ENCODE results near the gene DOK7. TPM values are rescaled to one million over a fixed set of nuclear protein-coding genes. Genes with fewer than 3 reads are reported as not detected.

DOK7 gene
- total and polyA plus RNA-seq, 2 donors (not counting 1 experiment from before 2014, with no cell fraction given) = 0.17 TPM; not detected in 1

DNA sequence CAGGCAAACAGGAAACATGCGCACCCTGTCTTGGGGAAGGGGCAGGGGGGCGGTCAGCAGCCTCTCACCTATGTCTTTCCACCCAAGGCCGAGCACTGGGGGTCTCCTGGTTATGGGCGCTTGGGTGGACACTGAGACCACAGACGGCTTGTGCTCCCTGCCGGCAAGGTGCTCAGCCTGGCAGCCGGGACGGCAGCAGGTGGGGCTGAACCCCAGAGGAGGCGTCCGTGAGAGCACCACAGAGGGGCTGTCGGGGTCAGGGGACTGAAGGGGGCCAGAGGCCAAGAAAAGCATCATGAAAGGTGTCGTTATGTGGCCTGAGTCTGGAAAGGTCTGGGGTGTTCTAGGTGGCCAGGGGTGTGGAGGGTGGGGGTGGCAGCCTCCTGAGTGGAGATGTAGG lies 19.6 kb downstream of the DOK7 start:
- DNase-seq (ENCODE audit: low read depth in 2 of 2) = no peak
- H3K79me2 ChIP-seq (ENCODE audit: control insufficient read depth, insufficient read depth, low read length) = no peaks in the 10 kb centered on the region
- H3K4me3 ChIP-seq (replicated peaks in 1 of 4; ENCODE audit: control extremely low read depth in 1 of 4, insufficient read depth in 1 of 4, low read depth in 3 of 4, low read length in 4 of 4) = no peak overlapping the region
- TF ChIP-seq, protein P1, sequence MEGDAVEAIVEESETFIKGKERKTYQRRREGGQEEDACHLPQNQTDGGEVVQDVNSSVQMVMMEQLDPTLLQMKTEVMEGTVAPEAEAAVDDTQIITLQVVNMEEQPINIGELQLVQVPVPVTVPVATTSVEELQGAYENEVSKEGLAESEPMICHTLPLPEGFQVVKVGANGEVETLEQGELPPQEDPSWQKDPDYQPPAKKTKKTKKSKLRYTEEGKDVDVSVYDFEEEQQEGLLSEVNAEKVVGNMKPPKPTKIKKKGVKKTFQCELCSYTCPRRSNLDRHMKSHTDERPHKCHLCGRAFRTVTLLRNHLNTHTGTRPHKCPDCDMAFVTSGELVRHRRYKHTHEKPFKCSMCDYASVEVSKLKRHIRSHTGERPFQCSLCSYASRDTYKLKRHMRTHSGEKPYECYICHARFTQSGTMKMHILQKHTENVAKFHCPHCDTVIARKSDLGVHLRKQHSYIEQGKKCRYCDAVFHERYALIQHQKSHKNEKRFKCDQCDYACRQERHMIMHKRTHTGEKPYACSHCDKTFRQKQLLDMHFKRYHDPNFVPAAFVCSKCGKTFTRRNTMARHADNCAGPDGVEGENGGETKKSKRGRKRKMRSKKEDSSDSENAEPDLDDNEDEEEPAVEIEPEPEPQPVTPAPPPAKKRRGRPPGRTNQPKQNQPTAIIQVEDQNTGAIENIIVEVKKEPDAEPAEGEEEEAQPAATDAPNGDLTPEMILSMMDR (conservative IDR thresholded peaks at IDR 0.05 in 1 of 2, IDR thresholded peaks at IDR 0.05 in 1 of 2; ENCODE audit: low read depth in 1 of 2, low read length in 2 of 2) = no peak
- no peak for TF ChIP-seq EZH2 (IDR thresholded peaks at IDR 0.05; ENCODE audit: low read length, missing control alignments)
- H3K4me1 ChIP-seq (ENCODE audit: control insufficient read depth, extremely low read depth, insufficient read depth, low read length) = no peaks in the 10 kb centered on the region
- no peaks in the 10 kb centered on the region for H4K20me1 ChIP-seq (ENCODE audit: control insufficient read depth, extremely low read depth, insufficient read depth, low read length)
- no peak overlapping the region for H3K4me2 ChIP-seq (ENCODE audit: extremely low read depth, insufficient read depth, low read length)
- H3K27me3 ChIP-seq (ENCODE audit: control insufficient read depth, insufficient read depth, low read length) = peaks cover 16% of the 10 kb centered on the region
- no peaks in the 10 kb centered on the region for H3K36me3 ChIP-seq (ENCODE audit: control insufficient read depth, insufficient read depth, low read length)
- H3K27ac ChIP-seq (ENCODE audit: insufficient read depth, low read length) = no peak overlapping the region
- no peak overlapping the region for H2AFZ ChIP-seq (ENCODE audit: low read length)
- no peak overlapping the region for H3K9ac ChIP-seq (ENCODE audit: insufficient read depth, low read length)
- H3K9me3 ChIP-seq (ENCODE audit: control insufficient read depth, insufficient read depth, low read depth, low read length) = no peaks in the 10 kb centered on the region

DNA sequence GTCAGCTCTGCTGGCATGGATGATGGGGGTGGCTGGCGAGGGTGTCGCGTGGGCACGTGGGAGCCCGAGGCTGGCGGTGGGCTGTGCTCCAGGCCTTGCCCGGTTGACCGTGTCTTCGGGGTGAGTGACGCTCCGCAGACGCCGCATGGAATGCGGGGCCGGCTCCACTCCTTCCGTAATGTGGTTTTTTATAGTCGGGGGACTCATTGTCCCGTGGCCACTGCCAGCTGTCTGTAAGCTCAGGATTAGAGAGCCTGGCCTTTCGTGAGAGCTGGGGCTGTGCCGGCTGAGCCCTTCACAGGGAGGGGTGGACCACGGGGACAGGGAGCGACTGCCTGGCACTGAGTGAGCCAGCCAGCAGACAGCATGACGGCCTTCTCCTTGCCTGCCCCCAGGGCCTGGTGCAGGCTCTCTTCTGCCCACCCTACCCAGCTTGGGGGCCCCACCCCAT lies 20.4 kb downstream of the DOK7 start:
- no peaks in the 10 kb centered on the region for H3K36me3 ChIP-seq (ENCODE audit: control insufficient read depth, insufficient read depth, low read length)
- H3K27ac ChIP-seq (ENCODE audit: insufficient read depth, low read length) = no peak overlapping the region
- H4K20me1 ChIP-seq (ENCODE audit: control insufficient read depth, extremely low read depth, insufficient read depth, low read length) = no peaks in the 10 kb centered on the region
- no peak overlapping the region for H3K9ac ChIP-seq (ENCODE audit: insufficient read depth, low read length)
- no peak overlapping the region for H3K4me3 ChIP-seq (replicated peaks in 1 of 4; ENCODE audit: control extremely low read depth in 1 of 4, insufficient read depth in 1 of 4, low read depth in 3 of 4, low read length in 4 of 4)
- no peaks in the 10 kb centered on the region for H3K79me2 ChIP-seq (ENCODE audit: control insufficient read depth, insufficient read depth, low read length)
- peak in 1 of 2 donors; percentile 53 for DNase-seq (ENCODE audit: low read depth in 2 of 2)
- H2AFZ ChIP-seq (ENCODE audit: low read length) = no peak overlapping the region
- no peak for TF ChIP-seq EZH2 (IDR thresholded peaks at IDR 0.05; ENCODE audit: low read length, missing control alignments)
- TF ChIP-seq, protein P1 (conservative IDR thresholded peaks at IDR 0.05 in 1 of 2, IDR thresholded peaks at IDR 0.05 in 1 of 2; ENCODE audit: low read depth in 1 of 2, low read length in 2 of 2) = no peak
- H3K4me2 ChIP-seq (ENCODE audit: extremely low read depth, insufficient read depth, low read length) = no peak overlapping the region
- H3K4me1 ChIP-seq (ENCODE audit: control insufficient read depth, extremely low read depth, insufficient read depth, low read length) = no peaks in the 10 kb centered on the region
- H3K9me3 ChIP-seq (ENCODE audit: control insufficient read depth, insufficient read depth, low read depth, low read length) = no peaks in the 10 kb centered on the region
- peaks cover 16% of the 10 kb centered on the region for H3K27me3 ChIP-seq (ENCODE audit: control insufficient read depth, insufficient read depth, low read length)

DNA sequence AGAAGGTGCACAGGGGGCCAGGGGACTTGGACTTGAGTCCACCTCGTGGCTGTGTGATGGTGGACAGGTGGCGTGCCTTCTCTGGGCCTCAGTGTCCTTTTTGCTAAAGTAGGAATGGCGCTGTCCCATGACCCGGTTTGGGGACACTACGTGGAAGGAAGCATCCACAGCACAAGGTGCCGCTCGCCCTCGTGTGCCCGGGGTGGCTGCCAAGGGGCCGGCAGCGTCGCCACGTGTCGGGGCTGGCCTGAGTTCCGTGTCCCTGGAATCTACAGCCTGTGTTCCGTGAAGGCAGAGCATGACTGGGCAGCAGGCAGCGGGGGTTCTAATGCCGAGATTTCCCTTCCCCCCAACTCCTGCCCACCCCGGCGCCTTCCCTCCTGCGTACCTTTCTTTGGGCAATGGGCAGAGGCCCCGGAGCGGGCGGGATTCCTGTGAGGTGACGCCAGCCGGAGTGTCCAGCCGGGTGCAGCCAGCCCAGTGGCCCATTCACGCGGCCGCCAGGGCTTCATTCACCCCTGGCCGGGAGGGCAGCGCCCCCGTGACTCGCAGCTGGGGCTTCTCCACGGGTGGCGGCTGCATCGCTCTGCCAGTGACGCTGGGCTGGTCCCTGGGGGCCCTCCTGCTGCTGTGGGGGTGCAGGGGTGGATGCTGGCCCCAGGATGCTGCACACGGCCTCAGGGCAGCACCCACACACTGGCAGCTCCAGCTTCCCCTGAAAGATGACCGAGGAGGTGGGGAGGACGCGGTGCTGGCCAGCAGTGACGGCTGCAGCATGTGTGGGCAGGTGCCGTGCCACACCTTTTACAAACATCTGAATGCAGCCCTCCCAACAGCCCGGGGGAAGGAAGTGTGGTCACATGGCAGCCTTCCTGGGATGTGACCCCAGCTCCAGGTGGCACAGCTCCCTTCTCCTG lies 21.2 kb downstream of the DOK7 start:
- peaks cover 16% of the 10 kb centered on the region for H3K27me3 ChIP-seq (ENCODE audit: control insufficient read depth, insufficient read depth, low read length)
- no peak overlapping the region for H2AFZ ChIP-seq (ENCODE audit: low read length)
- H3K4me1 ChIP-seq (ENCODE audit: control insufficient read depth, extremely low read depth, insufficient read depth, low read length) = no peaks in the 10 kb centered on the region
- no peaks in the 10 kb centered on the region for H3K36me3 ChIP-seq (ENCODE audit: control insufficient read depth, insufficient read depth, low read length)
- no peaks in the 10 kb centered on the region for H3K9me3 ChIP-seq (ENCODE audit: control insufficient read depth, insufficient read depth, low read depth, low read length)
- no peak overlapping the region for H3K4me2 ChIP-seq (ENCODE audit: extremely low read depth, insufficient read depth, low read length)
- H3K79me2 ChIP-seq (ENCODE audit: control insufficient read depth, insufficient read depth, low read length) = no peaks in the 10 kb centered on the region
- no peak overlapping the region for H3K9ac ChIP-seq (ENCODE audit: insufficient read depth, low read length)
- TF ChIP-seq EZH2 (IDR thresholded peaks at IDR 0.05; ENCODE audit: low read length, missing control alignments) = no peak
- TF ChIP-seq, protein P1 (conservative IDR thresholded peaks at IDR 0.05 in 1 of 2, IDR thresholded peaks at IDR 0.05 in 1 of 2; ENCODE audit: low read depth in 1 of 2, low read length in 2 of 2) = no peak
- DNase-seq (ENCODE audit: low read depth in 2 of 2) = no peak
- H4K20me1 ChIP-seq (ENCODE audit: control insufficient read depth, extremely low read depth, insufficient read depth, low read length) = no peaks in the 10 kb centered on the region
- H3K27ac ChIP-seq (ENCODE audit: insufficient read depth, low read length) = no peak overlapping the region
- H3K4me3 ChIP-seq (replicated peaks in 1 of 4; ENCODE audit: control extremely low read depth in 1 of 4, insufficient read depth in 1 of 4, low read depth in 3 of 4, low read length in 4 of 4) = no peak overlapping the region

Measured in fibroblast of lung (primary cell).